PC-9 (cell line): ENCODE data around the gene MTA1.

Experiments
- EZH2 ChIP-seq: fragments of 200-600 bp; sonication (generic); IDR thresholded peaks from 2 replicates; pipeline ENCODE4 v1.8.0; 2017; ENCODE audit warnings: antibody characterized with exemption, low read depth
- TF ChIP-seq, protein P1 (sequence below): fragments of 200-600 bp; sonication (generic); conservative IDR thresholded peaks from 2 replicates; pipeline ENCODE4 v1.6.1; 2017; ENCODE audit warnings: mixed run types, antibody characterized with exemption, mild to moderate bottlenecking, moderate library complexity

DNA sequence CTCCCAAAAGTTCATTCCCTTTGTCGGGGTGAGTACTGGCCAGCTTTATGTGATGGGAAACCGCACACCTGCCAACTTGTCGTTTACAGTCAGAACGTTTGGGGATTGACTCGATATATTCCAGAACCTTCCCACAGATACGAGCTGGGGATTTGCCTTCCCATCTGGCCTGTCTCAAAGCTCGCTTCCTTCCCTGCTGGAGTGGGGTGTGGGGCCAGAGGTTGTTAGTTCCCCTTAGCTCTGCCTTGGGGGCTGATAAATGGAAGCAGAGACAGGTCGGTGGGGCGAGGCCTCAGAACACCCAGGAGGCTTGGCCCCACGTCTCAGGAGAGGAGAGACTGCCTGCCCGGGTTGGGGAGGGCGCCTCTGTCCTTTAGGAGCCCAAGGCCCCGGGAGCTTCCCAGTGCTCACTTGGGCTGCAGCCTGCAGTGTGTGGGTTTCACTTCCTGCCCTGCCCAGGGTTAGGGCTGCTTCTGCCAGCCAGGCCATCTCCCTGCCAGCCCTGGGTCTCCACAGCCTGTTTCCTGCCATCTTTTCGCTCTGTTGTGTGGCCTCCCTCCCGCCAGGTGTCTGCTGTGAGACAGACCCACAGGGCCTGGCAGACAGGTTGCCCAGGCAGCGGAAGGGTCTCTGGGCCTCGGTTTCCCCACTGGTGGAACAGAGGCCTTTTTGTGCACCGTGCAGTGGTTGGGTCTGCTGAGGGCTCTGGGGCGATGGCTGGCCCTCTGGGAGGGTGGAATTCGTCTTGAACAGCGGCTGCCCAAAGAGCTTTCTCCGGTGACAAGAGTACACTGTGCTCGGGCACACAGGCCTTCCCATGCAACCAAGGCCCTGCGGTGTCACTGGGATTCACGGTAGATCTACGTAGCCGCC is 29.4 kb upstream of the MTA1 start:
- TF ChIP-seq, protein P1, sequence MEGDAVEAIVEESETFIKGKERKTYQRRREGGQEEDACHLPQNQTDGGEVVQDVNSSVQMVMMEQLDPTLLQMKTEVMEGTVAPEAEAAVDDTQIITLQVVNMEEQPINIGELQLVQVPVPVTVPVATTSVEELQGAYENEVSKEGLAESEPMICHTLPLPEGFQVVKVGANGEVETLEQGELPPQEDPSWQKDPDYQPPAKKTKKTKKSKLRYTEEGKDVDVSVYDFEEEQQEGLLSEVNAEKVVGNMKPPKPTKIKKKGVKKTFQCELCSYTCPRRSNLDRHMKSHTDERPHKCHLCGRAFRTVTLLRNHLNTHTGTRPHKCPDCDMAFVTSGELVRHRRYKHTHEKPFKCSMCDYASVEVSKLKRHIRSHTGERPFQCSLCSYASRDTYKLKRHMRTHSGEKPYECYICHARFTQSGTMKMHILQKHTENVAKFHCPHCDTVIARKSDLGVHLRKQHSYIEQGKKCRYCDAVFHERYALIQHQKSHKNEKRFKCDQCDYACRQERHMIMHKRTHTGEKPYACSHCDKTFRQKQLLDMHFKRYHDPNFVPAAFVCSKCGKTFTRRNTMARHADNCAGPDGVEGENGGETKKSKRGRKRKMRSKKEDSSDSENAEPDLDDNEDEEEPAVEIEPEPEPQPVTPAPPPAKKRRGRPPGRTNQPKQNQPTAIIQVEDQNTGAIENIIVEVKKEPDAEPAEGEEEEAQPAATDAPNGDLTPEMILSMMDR: no peak
- no peak for TF ChIP-seq EZH2
